MM.1S (cell line): ENCODE results near the gene ZNF444.

Source experiments
- CTCF ChIP-seq: fragments of 300-600 bp; sonication (generic); IDR thresholded peaks from 2 replicates; pipeline ENCODE4 v1.5.1; 2016; ENCODE audit warnings: antibody characterized with exemption, low read length, mixed read lengths
- EZH2 ChIP-seq: fragments of 300-600 bp; sonication (generic); optimal IDR thresholded peaks from 2 replicates; pipeline ENCODE3; 2017; ENCODE audit warnings: low read depth, mild to moderate bottlenecking, antibody characterized with exemption, low read length, mixed read lengths

GRCh38 chr19:56121180-56122167, 19.6 kb upstream of the ZNF444 start, which contains the start of gene ZNF787:
- no peak for TF ChIP-seq CTCF
- no peak for TF ChIP-seq EZH2
